ENCODE measurements around the gene ACAD8. TPM values are rescaled to one million over a fixed set of nuclear protein-coding genes. Genes with fewer than 3 reads are reported as not detected.

ACAD8 gene
- total RNA-seq, 3 donors from 2014 or later, result 18.2 to 19.0 (median 18.4) TPM

DNA sequence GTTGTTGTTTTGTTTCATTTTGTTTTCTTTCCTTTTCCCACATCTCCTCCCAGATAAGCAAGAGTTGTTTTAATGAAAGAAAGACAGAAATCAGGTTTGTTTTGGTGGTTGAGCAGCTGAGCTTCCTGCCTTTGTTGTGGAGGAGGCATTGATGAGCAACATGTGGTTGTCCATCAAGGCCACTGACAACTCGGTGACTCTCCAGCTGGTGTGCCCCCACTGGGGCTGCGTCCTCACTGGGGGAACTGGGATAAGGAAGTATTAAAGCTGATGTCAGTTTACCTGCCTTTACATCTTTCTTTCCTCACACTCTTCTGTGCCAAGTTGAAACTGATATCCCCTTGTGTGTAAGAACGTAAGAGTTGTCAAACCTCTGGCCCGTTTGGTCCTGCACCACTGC lies 23.0 kb upstream of the ACAD8 start:
- Mint-ChIP-seq H3K36me3 (ENCODE audit: insufficient read depth) (peaks cover 12% of the 10 kb centered on the region), H3K4me1 (ENCODE audit: low read depth) (peaks cover 71% of the 10 kb centered on the region), H3K4me3 (no peak overlapping the region), H3K9me3 (no peaks in the 10 kb centered on the region), H3K27me3 (ENCODE audit: low read depth) (no peaks in the 10 kb centered on the region)
- DNase-seq, result no peak
- ATAC-seq, result no peak

DNA sequence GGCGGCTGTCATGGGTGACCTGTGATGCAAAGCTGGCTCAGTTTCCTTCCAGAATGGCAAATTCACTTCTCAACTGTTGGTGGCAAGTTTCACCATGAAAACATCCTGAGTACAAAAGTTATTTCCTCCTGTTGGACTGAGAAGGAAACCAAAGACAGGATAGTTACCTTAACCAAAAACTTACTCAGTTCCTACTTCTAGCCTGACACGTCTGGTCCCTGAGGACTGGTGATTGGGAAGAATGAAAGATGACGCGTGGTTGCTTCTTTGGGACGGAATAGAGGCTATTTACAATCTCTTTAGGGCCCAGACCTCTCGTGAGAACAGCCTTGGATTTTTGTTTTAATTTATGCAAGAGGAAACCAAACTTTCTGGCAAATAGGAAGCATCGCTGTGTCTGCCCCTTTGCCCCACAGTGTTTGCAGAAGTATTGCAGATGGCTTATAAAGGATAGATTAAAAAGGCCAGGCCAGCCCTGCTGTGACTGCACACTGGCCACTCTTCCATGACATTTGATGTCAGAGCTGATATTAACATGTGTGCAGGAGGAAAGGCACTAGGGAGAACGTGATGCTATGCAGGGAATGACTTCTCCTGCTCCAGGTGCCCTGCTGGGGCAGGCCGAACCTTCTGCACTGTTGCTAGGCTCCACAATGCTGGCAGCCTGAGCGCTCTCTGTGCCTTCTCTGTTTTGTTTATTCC lies 21.3 kb upstream of the ACAD8 start:
- Mint-ChIP-seq H3K36me3 (ENCODE audit: insufficient read depth) (peaks cover 18% of the 10 kb centered on the region), H3K4me1 (ENCODE audit: low read depth) (peaks cover 54% of the 10 kb centered on the region), H3K4me3 (no peak overlapping the region), H3K27me3 (ENCODE audit: low read depth) (no peaks in the 10 kb centered on the region), H3K9me3 (no peaks in the 10 kb centered on the region)
- ATAC-seq (no peak), DNase-seq (no peak)

DNA sequence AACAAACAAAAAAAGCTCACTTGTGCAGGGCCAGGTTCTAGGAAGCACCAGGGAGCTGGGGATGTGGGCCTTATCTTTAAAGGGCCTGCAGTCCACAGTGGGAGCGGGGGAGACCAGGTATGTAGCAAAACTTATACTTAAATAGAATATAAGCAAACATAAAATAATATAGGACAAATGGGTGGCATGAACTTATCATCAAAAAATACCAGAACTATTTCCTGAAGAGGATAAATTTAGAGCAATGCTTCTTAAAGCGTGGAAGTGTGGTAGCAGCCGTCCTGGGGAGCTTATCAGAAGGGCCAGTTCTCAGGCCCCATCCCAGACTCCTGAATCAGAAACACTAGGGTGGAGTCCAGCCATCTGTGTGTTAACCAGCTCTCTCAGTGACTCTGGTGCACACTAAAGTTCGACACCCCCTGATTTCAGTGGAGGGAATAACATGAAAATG lies 19.6 kb upstream of the ACAD8 start:
- H3K9me3 Mint-ChIP-seq, result no peaks in the 10 kb centered on the region
- no peak overlapping the region for H3K4me3 Mint-ChIP-seq
- peaks cover 29% of the 10 kb centered on the region for H3K36me3 Mint-ChIP-seq (ENCODE audit: insufficient read depth)
- no peaks in the 10 kb centered on the region for H3K27me3 Mint-ChIP-seq (ENCODE audit: low read depth)
- DNase-seq (no peak), ATAC-seq (no peak)
- H3K4me1 Mint-ChIP-seq (ENCODE audit: low read depth), result peaks cover 37% of the 10 kb centered on the region

DNA sequence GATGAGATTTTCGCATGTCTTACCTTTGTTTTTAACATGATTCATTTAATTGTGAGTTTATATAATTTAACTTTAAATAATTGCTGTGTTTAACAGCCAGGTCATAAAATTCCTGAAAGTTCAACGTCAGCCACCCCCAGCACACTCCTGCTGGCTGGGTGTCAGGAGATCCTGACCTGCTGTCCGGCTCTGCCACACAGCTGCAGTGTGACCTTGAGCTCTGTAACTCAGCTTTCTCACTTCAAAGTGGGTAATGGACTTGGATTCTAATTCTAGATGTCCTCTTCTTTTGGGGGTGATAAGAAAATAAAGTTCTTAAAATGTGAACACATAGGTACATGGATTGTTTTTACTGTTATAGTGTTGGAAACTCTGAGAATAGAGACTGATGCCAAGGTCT lies 18.0 kb upstream of the ACAD8 start:
- peaks cover 21% of the 10 kb centered on the region for H3K4me1 Mint-ChIP-seq (ENCODE audit: low read depth)
- no peaks in the 10 kb centered on the region for H3K9me3 Mint-ChIP-seq
- DNase-seq, result no peak
- H3K27me3 Mint-ChIP-seq (ENCODE audit: low read depth), result no peaks in the 10 kb centered on the region
- H3K36me3 Mint-ChIP-seq (ENCODE audit: insufficient read depth), result peaks cover 38% of the 10 kb centered on the region
- H3K4me3 Mint-ChIP-seq, result no peak overlapping the region
- no peak for ATAC-seq

DNA sequence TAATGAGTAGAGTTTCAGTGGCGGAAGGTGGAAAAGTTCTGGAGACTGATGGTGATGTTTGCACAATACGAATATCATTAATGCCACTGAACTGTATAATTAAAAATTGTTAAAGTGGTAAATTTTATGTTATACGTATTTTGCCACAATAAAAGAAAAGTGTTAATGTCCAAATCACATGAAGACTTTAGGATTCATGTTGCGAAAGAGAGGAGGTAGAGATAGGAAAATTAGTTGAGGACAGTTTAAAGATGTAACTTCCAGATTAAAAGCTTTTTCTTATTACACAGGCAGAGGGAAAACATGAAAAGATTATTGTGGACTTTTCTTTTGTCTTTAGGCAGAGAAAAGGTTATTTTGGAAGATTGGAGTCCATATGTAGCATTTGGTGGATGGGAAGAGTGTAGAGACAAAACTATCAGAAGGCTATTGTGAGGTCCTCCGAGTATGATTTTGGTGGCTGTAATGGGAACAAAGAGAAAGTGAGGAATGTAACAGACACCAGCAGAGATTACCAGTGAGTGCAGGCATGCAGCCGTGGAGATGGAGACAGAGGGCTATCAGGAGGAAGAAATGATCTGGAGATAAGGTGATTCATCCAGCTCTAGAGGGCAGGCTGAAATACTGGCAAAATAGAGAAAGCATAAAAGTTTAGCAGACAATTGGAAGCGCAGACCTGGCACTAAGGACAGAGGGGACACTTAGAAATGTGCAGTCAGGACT lies 16.4 kb upstream of the ACAD8 start:
- ATAC-seq, result no peak
- Mint-ChIP-seq H3K9me3 (no peaks in the 10 kb centered on the region), H3K36me3 (ENCODE audit: insufficient read depth) (peaks cover 36% of the 10 kb centered on the region), H3K4me1 (ENCODE audit: low read depth) (peaks cover 9% of the 10 kb centered on the region), H3K4me3 (no peak overlapping the region), H3K27me3 (ENCODE audit: low read depth) (no peaks in the 10 kb centered on the region)
- no peak for DNase-seq

DNA sequence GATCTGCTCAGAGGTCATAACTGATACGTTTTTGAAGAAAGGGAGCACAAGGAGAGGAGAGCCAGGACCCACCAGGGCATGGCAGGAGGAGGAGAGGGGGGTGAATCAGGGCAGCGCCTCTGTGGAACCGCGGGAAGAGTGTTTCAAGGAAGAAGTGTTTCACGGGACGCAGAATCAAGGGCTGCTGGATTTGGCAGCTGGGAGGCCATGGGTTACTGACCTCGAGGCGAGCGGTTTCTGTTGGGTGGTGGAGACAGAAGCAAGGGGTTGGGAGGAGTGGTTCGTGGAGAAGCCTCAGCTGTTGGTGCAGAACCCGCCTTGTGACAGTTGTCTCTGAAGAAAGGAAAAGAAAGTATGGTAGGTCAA lies 15.8 kb upstream of the ACAD8 start:
- Mint-ChIP-seq H3K4me3 (no peak overlapping the region), H3K27me3 (ENCODE audit: low read depth) (no peaks in the 10 kb centered on the region), H3K9me3 (no peaks in the 10 kb centered on the region), H3K4me1 (ENCODE audit: low read depth) (peaks cover 4% of the 10 kb centered on the region), H3K36me3 (ENCODE audit: insufficient read depth) (peaks cover 39% of the 10 kb centered on the region)
- ATAC-seq (no peak), DNase-seq (no peak)

DNA sequence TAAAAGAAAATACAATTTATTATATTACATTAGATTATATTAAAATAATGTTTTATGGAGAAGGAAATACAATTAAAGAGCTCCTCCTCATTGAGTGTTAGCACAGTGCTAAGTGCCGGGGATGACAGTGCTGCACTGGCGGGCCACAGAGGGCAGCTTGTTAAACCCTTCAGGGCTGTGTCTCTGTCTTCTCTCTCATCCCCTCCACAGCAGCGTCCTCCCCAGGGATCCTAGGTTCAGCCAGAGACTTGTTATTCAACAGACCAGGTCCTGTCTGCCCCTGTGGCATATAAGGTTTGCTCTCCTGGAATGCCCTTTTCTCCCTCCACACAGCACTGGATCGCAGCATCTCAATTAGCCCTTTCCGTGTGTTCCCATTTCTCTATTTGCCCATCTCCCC lies 14.4 kb upstream of the ACAD8 start:
- DNase-seq (no peak), ATAC-seq (no peak)
- Mint-ChIP-seq H3K27me3 (ENCODE audit: low read depth) (no peaks in the 10 kb centered on the region), H3K9me3 (no peaks in the 10 kb centered on the region), H3K4me1 (ENCODE audit: low read depth) (no peaks in the 10 kb centered on the region), H3K4me3 (no peak overlapping the region), H3K36me3 (ENCODE audit: insufficient read depth) (peaks cover 42% of the 10 kb centered on the region)

DNA sequence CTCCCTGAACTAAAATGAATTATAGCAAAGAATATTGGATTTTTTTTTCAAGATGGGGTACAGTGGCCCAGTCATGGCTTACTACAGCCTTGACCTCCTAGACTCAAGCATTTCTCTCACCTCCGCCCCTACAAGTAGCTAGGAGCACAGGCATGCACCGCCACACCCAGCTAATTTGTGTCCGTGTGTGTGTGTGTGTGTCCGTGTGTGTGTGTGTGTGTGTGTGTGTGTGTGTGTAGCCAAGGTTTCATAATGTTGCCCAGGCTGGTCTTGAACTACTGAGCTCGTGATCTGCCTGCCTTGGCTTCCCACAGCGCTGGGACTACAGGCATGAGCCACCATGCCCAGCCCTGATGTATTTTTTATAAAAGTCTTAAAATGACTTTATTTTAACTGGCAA lies 12.8 kb upstream of the ACAD8 start:
- no peak for DNase-seq
- ATAC-seq, result no peak
- no peaks in the 10 kb centered on the region for H3K27me3 Mint-ChIP-seq (ENCODE audit: low read depth)
- H3K9me3 Mint-ChIP-seq, result no peaks in the 10 kb centered on the region
- no peaks in the 10 kb centered on the region for H3K4me1 Mint-ChIP-seq (ENCODE audit: low read depth)
- H3K36me3 Mint-ChIP-seq (ENCODE audit: insufficient read depth), result peaks cover 44% of the 10 kb centered on the region
- no peak overlapping the region for H3K4me3 Mint-ChIP-seq

DNA sequence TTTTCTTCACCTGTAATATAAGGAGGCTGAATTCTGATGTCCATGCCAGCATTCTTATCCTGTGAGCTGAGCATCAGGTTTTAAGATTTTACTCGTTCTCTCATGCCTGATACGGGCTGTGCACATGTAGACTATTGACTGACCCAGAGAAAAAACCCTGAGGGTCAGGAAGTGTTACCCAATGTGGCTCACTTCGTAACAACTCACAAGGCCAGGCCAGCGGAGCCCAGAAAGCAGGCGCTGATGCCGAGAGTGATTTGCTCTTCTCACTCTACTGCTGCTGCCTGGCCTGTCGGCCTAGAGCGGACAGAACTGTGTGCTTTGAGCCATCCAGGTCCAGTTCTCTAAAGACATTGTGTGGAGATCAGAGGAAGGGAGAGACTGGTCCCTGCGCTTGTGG lies 11.0 kb upstream of the ACAD8 start:
- H3K4me3 Mint-ChIP-seq, result no peak overlapping the region
- ATAC-seq, result no peak
- H3K27me3 Mint-ChIP-seq (ENCODE audit: low read depth), result no peaks in the 10 kb centered on the region
- no peaks in the 10 kb centered on the region for H3K9me3 Mint-ChIP-seq
- no peak for DNase-seq
- H3K4me1 Mint-ChIP-seq (ENCODE audit: low read depth), result no peaks in the 10 kb centered on the region
- H3K36me3 Mint-ChIP-seq (ENCODE audit: insufficient read depth), result peaks cover 44% of the 10 kb centered on the region

DNA sequence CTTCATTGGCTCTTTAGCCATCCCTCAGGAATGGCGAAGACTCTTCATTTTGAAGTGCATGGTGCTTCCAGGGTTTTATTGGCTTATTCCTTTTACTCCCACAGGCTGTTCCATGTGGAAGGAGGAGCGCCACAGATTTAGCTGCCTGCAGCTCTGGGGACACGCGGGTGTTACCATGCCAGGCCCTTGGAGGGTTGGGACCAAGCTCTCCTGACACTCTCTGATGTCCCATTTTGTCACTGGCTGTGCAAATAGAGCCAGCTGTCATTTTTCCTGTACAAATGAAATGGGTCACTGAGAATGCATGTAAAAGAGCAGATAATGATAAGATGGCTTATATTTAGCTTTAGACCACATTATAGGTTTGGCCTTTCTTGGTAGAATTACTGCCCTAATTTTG lies 9.5 kb upstream of the ACAD8 start:
- no peak for DNase-seq
- Mint-ChIP-seq H3K4me3 (no peak overlapping the region), H3K36me3 (ENCODE audit: insufficient read depth) (peaks cover 47% of the 10 kb centered on the region), H3K27me3 (ENCODE audit: low read depth) (no peaks in the 10 kb centered on the region), H3K9me3 (no peaks in the 10 kb centered on the region), H3K4me1 (ENCODE audit: low read depth) (peaks cover under 1% of the 10 kb centered on the region)
- ATAC-seq, result no peak

DNA sequence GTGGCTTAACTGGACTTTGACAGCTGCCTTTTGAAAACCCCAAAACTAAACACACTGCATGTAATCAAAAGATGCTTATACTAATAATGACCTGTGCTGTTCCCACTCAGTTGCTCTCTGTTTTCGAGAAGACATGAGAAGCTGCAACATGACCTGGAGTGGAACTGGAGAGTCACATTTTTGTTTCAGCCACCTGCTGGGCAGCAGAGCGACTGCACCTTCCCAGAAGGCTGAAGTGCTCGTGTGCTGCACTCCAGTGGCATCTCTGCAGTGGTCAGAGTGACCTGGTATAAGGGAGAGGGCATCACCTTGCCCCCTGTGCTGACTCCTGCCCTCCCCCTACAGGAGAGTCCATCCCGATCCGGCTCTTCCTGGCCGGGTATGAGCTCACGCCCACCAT lies 8.8 kb upstream of the ACAD8 start:
- peaks cover 6% of the 10 kb centered on the region for H3K4me1 Mint-ChIP-seq (ENCODE audit: low read depth)
- no peaks in the 10 kb centered on the region for H3K9me3 Mint-ChIP-seq
- H3K27me3 Mint-ChIP-seq (ENCODE audit: low read depth), result no peaks in the 10 kb centered on the region
- ATAC-seq (peak in 1 of 2 donors; percentile 40), DNase-seq (no peak)
- no peak overlapping the region for H3K4me3 Mint-ChIP-seq
- peaks cover 47% of the 10 kb centered on the region for H3K36me3 Mint-ChIP-seq (ENCODE audit: insufficient read depth)

DNA sequence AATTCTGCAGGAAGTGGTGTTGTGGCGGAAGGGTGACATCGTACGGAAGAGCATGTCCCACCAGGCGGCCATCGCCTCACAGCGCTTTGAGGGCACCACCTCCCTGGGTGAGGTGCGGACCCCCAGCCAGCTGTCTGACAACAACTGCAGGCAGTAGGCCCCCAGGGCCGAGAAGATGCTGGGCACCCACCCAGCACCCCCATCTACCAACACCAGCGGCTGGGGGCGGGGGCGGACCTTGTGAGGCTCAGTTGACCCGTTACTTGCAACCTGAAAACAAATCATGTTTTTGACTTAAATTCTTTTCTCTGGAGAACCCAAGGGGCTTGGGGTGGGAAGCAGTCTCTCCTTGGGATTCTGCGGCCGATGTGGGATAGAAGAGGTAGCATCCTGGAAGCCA lies 7.9 kb upstream of the ACAD8 start:
- H3K4me3 Mint-ChIP-seq, result no peak overlapping the region
- H3K36me3 Mint-ChIP-seq (ENCODE audit: insufficient read depth), result peaks cover 42% of the 10 kb centered on the region
- DNase-seq (no peak), ATAC-seq (no peak)
- H3K27me3 Mint-ChIP-seq (ENCODE audit: low read depth), result no peaks in the 10 kb centered on the region
- no peaks in the 10 kb centered on the region for H3K9me3 Mint-ChIP-seq
- H3K4me1 Mint-ChIP-seq (ENCODE audit: low read depth), result peaks cover 6% of the 10 kb centered on the region

DNA sequence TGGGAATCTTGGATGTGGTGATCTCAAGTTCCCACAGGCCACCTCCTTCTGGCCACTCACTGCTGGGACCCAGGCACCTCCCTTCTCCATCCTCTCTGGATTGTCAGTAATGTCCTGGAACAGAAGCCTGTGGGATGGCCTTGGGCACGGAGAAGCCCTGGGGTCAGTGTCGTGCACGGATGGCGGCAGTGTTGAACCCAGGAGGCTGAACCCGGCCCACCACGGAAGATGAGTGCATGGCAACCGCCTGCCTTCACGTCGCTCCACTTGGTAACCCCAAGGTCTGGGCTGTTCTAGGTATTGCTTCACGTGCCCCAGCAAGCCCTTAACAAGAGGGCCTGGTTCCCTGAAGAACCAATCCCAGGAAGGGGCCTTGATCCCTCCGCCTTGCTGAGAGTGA lies 7.3 kb upstream of the ACAD8 start:
- no peak for DNase-seq
- Mint-ChIP-seq H3K27me3 (ENCODE audit: low read depth) (no peaks in the 10 kb centered on the region), H3K9me3 (no peaks in the 10 kb centered on the region)

DNA sequence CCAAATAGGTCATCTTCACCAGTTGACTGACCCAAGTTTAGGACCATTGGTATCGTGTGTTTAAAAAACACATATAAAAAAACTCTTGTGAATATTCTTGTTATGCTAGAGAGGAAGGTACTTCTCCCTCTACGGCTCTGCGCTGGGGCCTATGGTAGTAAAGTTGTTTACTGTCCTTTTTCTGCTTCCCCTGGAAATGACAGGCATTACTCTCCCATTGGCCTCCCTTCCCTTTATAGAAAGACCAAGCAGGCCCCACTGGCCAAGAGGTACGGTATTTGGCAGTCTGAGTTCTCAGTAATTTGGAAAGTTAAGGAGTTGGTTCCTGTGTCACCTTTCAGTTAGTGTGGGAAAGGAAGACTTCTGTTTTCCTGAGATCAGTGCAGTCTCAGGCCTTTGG lies 6.7 kb upstream of the ACAD8 start:
- ATAC-seq, result no peak
- H3K9me3 Mint-ChIP-seq, result no peaks in the 10 kb centered on the region

More for the DNA sequence above, 7.3 kb upstream of the ACAD8 start:
- Mint-ChIP-seq H3K4me3 (no peak overlapping the region), H3K4me1 (ENCODE audit: low read depth) (peaks cover 6% of the 10 kb centered on the region), H3K36me3 (ENCODE audit: insufficient read depth) (peaks cover 42% of the 10 kb centered on the region)
- no peak for ATAC-seq

DNA sequence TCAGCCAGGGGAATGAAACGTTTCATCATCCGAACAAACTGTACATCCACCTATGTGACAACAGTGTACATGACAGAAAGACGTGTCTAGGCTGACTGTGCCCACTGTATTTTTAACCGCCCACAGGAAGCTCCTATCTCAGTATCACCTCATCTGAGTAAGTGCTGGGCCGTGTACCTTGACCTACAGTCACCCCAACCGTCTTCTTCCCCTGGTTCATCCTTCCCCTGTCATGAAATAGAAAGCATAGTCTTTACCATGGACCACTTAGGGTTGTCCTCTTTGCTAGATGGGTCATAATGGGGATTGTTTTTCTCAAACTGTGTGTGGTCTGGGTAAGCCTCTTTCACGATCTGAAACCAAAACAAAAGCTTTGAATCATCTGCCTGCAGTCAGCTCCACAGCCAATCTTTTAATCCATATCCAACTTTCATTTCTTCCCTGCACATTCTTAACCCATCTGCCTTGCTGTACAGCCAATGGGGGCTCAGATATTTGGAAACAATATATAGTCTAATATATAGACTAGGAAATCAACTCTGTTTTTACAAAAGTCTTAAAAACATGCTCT lies 4.4 kb upstream of the ACAD8 start:
- Mint-ChIP-seq H3K4me3 (no peak overlapping the region), H3K9me3 (no peaks in the 10 kb centered on the region), H3K4me1 (ENCODE audit: low read depth) (peaks cover 21% of the 10 kb centered on the region), H3K36me3 (ENCODE audit: insufficient read depth) (peaks cover 33% of the 10 kb centered on the region), H3K27me3 (ENCODE audit: low read depth) (no peaks in the 10 kb centered on the region)
- peak; percentile 4 to 9 for ATAC-seq
- no peak for DNase-seq

More for the DNA sequence above, 6.7 kb upstream of the ACAD8 start:
- H3K27me3 Mint-ChIP-seq (ENCODE audit: low read depth), result no peaks in the 10 kb centered on the region
- DNase-seq, result no peak
- H3K36me3 Mint-ChIP-seq (ENCODE audit: insufficient read depth), result peaks cover 42% of the 10 kb centered on the region
- no peak overlapping the region for H3K4me3 Mint-ChIP-seq
- peaks cover 8% of the 10 kb centered on the region for H3K4me1 Mint-ChIP-seq (ENCODE audit: low read depth)
